ENCODE data around the gene PTBP3.

Gene PTBP3

DNA sequence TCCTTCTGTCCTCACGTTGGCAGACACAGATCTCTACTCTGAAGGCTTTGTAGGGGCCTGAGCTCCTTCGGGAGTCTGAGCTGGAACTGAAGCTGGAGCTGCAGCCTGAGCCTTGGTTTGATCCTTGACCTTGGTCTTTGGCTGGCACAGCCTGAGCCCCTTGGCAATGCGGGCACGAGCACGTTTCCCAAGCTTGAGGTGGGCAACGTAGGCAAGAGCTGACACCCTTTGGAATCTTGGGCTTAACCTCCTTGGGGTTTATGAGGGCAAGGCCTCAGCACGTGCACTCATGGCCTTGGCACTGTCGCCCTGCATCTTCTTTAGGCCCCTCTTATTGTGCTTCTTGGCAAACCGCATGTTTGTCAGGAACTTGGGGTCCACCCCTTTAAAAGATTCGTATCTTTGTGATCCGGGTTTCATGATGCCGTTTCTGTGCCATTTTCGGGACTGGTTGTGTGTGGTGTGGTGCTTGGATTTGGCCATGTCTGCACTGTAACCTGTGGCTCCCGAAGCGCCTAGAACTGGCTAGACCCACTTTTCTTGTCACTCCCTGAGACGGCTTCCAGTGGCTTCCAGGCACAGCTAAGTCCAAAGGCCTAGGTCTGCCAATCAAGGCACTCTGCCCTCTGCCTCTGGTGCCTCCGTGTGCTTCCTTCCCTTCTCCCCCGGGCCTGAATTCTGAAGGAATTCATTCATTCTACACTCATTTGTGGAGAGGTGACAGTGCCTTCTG lies 159.8 kb downstream of the PTBP3 start:
- DNase-seq (ENCODE audit: extremely low read depth in 1 of 2, low read depth in 1 of 2): no peak

DNA sequence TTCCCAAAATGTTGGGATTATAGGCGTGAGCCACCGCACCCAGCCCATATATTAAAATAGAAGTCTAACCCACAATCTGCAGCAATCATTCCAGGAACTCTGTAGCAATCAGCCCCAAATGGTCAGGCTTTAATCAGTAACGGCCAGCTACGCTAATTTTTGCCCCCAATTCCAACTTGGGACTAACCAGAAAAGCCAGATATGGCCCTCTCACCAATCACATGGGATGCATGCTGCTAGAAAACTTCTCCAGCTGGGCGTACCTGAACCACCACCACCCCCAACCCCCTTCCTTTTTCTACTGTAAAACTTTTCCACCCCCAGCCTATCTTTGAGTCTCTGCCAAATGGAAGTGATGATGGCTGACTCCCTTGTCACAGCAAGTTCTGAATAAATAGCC lies 162.5 kb downstream of the PTBP3 start:
- no peak for DNase-seq (ENCODE audit: extremely low read depth in 1 of 2, low read depth in 1 of 2)

DNA sequence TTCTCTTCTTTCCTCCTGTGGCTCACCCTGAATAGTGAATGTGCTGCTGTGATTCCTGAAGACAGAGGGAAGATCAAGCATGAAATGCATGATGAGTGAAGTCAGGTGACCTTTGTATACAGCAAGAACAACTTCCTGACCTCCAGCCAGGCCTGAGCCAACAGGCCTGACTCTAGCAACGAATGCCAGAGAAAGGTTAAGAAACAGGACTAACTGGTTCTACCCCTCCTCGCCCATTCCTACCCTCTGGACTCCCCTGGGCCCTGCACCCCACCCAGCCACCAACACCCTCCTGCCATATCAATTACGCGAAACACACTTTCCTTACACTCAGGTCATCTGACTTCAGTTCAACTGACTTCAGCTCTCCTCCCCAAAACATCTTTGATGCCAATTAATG lies 163.2 kb downstream of the PTBP3 start:
- no peak for DNase-seq (ENCODE audit: extremely low read depth in 1 of 2, low read depth in 1 of 2)

DNA sequence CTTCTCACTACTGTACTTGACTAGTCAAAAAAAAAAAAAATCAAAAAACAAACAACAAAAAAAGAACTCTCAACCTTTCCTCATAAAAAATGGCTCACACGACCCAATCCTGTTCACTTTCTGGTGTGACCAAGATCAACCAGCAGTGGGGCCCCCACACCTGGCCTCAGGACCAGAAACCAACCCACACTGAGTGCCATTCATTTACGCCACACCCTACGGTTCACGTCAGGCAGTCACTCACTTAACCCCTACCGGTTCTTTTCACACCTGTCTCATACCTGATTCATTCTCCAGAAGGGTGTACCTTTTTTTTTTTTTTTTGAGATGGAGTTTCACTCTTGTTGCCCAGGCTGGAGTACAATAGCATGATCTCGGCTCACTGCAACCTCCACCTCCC lies 164.1 kb downstream of the PTBP3 start:
- no peak for DNase-seq (ENCODE audit: extremely low read depth in 1 of 2, low read depth in 1 of 2)

DNA sequence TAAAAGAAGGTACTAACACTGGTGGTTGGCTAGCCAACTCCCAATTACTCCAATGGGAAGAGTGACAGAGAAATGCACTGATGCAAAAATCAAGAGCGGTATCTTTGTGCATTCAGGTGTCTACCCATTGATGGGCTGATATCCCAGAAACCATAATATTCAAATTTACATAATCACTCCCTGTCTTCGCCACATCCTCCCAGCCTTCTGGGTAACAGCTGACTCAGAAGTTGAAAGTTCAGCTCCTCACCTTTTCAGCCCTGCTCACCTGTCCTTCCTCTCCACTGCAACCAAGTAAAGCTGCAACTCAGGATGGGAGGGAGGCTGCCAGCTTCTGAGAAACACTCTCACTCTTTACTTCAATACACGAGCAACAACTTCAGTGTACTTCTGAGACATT lies 165.2 kb downstream of the PTBP3 start:
- no peak for DNase-seq (ENCODE audit: extremely low read depth in 1 of 2, low read depth in 1 of 2)

Data from activated CD8-positive, alpha-beta memory T cell treated with anti-CD3 and anti-CD28 coated beads for 1 hour (primary cell).